GM21367 (cell line): Measurements from ENCODE around the gene USP37.

Experiments
- ATAC-seq: cut with Tn5 transposase; IDR thresholded peaks from one replicate; pipeline ENCODE4 v1.9.1; 2021; ENCODE audit not compliant: unreplicated experiment

USP37 gene

DNA sequence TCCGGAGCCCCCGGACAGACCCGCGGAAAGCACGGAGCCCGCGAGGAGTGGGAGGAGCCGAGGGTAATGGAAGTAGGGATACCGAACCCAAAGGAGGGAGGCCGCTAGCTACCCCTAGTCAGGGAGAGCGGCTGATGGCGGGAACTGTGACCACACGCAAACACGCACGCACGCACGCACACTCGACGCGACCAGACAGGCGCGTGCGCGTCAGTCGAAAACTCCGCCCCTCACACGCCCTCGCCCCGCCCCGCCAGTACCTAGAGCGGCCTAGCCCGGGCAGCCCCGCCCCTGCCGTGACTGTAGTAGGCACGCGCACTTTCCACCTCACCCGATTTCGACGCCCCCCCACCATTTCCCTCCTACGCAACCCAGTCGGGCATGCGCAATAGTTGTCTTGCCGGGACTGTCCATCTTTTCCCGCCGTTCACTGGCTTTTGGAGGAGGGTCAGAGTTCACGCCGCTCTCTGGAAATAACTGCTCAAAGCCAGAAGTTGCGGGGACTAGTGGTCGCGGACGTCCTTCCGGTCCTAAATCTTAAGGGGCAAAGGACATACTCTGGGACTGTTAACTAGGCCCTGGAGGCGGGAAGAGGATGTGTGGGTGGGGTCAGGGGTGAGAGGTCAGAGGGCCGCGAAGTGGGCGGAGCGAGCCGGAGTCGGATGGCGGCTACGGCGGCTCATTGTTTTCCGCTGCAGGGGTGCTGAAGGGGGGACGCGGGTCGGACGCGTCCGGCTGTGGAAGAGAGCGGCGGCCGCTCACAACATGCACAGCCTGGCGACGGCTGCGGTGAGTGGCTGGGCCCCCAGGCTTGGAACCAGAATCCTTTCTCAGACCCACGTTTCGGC is at the start of gene USP37, which contains the start of gene CNOT9:
TSS of gene USP37 (minus strand) at position 162 of the 848 bp plus-strand sequence. CDS start 9,698 bp downstream, outside the sequence.
TSS of gene CNOT9 (plus strand) at position 650 of the 848 bp plus-strand sequence. CDS start at position 766, 116 bp downstream.
- peak; percentile 62 for ATAC-seq

GRCh38 chr2:218615868-218616315 is 47.7 kb upstream of the USP37 start:
- ATAC-seq, result no peak

DNA sequence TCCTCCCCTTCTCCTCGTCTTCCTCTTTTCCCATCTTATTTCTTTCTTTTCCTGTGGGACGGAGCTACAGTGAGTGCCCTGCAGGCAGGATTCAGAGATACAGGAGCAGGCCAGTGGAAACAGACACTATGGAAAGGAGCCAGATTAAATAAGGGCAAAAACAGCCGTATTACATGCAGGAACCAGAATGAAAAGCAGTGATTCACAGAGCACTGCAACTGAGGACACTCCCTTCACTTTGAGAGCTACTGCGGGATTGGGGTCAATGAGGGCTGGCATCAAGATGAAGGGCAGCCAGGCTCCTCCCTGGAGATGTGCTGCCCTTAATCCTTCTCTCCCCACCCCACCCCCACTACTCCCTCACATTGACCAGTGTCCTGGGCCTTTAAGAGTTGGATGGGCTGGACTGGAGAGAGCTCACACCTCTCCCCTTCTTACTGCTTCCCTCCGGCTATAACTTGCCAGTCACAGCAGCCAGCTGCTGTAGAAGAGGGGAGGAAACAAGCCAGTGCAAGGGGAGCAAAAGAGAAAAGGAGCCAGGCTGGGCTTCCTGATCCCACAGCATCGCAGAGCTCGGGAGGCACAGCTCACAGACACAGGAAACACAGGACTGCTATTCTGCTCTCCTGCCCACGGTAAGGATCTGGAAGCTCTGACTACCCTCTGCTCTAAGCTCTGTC is 39.4 kb upstream of the USP37 start, which contains the start of gene PLCD4:
TSS of gene PLCD4 (plus strand) at position 464 of the 680 bp plus-strand sequence. CDS start 7,841 bp downstream, outside the sequence.
- no peak for ATAC-seq

GRCh38 chr2:218605432-218605831 is 37.3 kb upstream of the USP37 start:
- no peak for ATAC-seq

- no peak for ATAC-seq
Measured at GRCh38 chr2:218585541-218585940, 17.4 kb upstream of the USP37 start.

DNA sequence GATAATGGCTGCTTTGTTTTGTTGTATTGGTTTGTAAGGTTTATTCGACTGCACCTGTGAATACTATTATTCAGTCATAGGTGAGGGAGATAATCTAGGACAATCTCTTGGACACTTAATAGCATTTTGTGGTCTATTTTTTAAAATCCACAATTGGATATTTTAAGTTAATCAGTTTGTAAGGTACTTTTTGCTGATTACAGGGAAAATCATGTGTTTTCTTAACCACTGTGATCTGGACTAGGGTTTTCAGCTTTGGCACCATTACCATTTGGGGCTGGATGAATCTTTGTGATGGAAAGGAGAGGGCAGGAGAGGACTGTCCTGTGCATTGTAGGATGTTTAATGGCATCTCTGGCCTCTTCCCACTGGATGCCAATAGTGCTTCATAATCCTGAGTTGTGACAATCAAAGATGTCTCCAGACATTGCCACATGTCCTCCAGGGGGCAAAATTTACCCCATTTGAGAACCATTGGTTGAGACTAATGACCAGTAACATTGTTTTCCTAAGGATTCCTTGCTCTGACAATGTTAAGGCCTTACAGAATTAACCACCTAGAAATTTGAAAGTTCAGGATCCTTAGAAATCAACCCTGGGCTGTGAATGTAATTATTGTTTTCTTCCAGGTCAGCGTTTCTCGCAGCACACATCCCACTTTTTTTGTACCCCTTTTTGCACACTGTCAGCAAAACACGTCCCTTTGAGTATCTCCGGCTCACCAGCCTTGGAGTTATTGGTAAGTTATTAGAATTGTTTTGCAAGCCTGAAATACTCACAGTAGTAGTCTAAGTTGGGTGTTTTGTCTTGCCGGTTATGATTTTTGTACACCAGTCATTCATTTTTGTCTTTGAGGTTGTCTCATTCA is 16.1 kb upstream of the USP37 start:
- ATAC-seq, result no peak

GRCh38 chr2:218582076-218582475 is 13.9 kb upstream of the USP37 start:
- no peak for ATAC-seq

DNA sequence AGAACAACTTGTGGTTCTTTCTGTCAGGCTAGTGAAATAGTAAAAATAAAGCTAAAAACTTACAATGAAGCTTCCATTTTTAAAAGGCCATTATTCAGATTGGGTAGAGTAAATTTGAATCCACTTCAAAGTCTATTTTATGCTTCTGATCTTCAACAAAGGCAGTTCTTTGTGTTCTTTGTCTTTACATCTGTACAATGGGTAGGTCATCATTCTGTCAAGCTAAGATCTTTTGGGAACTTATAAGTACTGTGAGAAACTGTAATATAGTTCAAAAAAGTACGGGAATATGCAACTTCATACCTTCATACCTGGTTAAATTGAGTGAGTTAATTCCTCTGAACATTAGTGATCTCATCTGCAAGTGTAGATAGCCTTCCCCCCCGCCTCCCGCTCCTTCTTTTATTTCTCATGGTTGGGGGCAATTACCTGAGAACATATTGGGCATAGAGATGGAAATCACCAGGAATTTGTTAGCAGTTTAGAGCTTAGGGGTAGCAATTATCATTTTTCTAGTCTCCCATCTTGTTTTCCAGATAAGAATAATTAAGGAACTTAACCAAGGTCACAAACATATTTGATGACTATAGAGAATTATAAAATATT is 10.2 kb upstream of the USP37 start:
- ATAC-seq, result no peak

GRCh38 chr2:218577482-218578220 is 9.5 kb upstream of the USP37 start:
- no peak for ATAC-seq

GRCh38 chr2:218576854-218577253 is 8.7 kb upstream of the USP37 start:
- ATAC-seq, result no peak

- no peak for ATAC-seq
Measured at GRCh38 chr2:218570850-218571249, 2.7 kb upstream of the USP37 start.

DNA sequence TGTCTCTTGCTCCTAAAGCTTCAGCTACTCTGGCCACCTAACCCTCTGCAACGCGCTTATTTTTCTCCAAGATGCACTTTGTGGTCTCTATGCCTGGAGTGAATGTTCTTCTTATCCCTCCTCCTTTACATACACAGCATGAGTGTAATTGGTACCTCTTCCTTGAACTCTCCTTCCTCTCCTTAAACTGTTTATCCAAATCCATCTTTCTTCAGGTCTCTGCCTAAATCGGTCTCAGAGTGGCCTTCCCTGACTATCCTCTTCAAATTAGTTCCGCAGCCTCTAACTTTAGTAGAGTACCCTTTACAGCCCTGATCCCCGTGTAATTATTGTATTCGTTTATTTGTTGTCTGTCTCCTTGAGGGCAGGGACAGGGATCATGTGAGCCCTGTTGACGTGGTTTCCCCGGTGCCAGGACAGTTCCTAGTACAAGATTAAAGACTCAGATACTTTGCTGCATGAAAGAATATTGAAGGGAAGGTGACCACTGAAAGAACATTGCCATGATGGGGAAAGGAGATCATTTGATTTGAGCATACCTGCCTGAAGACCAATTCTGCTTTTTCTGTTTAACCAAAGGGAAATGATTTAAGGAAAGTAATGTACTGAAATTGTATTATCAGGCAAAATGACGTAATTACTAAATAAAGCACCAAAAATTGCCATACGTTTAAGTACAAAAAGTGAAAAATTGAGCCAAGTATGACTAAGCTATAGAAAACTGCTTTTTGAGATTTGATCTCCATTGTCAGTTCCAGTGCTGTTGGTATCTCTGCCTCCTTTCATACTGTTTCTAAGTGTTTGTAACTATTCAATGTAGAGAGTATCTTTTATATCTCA is 1.7 kb upstream of the USP37 start:
- ATAC-seq, result no peak

- peak; percentile 24 for ATAC-seq
Measured at GRCh38 chr2:218569038-218569431, 884 bp upstream of the USP37 start.

- peak; percentile 26 for ATAC-seq
Measured at GRCh38 chr2:218567797-218568189, 358 bp downstream of the USP37 start.

DNA sequence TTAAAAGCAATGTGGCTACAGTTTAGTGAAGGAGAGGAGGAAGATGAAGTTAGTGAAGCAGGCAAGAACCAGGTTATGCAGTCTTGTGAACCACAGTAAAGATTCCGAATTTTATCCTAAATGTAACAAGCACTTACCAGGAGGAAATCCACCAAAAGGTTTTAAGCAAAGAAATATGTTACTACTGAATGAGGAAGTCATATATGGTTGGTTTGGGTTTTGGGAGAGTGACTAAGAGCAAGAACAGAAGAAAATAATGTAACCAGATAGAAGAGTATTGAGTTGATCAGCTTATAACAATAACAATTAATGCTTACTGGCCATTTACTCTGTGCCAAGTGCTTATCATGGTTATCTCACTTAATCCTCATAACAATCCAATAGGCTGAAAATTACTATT is 1.9 kb downstream of the USP37 start:
- no peak for ATAC-seq

DNA sequence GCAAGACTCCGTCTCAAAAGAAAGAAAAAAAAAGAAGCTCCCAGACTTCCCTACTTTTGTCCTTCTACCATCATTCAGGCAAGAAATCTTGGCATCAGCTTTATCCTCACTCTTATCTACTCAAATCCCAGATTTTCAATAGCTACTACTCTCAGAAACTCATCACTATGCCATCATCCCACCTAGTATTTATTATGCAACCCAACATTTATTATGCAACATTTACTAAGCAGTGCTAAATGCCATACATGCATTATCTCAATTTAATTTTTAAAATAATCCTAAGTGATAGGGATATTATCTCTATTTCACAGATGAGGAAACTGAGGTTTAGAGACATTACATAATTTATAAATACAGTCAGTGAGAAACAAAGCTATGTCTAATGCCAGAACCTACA is 4.1 kb downstream of the USP37 start:
- no peak for ATAC-seq

GRCh38 chr2:218558986-218559385 is 9.2 kb downstream of the USP37 start:
- ATAC-seq, result no peak

GRCh38 chr2:218557941-218558340 is 10.2 kb downstream of the USP37 start:
- ATAC-seq, result no peak

DNA sequence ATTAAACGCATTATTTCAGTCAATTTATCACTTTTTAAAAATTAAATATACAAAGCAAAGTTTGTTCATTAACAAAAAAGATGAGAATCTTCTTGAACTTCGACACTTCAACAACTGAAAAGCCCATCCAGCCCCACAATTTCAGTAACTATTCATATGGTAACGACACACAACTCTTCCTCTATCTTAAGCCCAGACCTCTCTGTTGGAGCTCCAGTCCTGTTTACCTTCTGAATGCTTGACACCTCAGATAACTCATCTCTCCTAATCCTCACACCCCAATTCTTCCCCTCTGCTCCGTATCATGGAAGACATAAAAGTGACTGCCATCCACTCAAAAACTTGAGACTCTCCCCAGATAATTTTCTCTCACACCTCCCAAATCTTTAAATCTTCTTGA is 12.6 kb downstream of the USP37 start:
- no peak for ATAC-seq
